ENCODE measurements around the gene TAS2R5. TPM values are rescaled to one million over a fixed set of nuclear protein-coding genes. Genes with fewer than 3 reads are reported as not detected.

Gene TAS2R5
- total RNA-seq, 1 experiment from 2014 or later, result 0.92 TPM

- Histone ChIP-seq H3K27ac (ENCODE audit: insufficient read length, low read depth, low read length) (no peak overlapping the region), H2BK5ac (ENCODE audit: insufficient read length, low read length) (no peak overlapping the region), H4K8ac (replicated peaks; ENCODE audit: insufficient read length, low read depth, low read length) (no peak overlapping the region), H2AFZ (ENCODE audit: low read length) (no peak overlapping the region), H3K56ac (ENCODE audit: insufficient read length, low read depth, low read length) (no peak overlapping the region), H2BK15ac (ENCODE audit: low read depth, low read length) (no peak overlapping the region; the same call in 1 of the 2 replicates), H4K5ac (ENCODE audit: insufficient read length, low read depth, low read length) (no peak overlapping the region), H2BK20ac (ENCODE audit: low read depth, low read length, poor library complexity, severe bottlenecking) (no peak overlapping the region), H3K79me2 (ENCODE audit: insufficient read depth, low read length) (no peaks in the 10 kb centered on the region), H3T11ph (ENCODE audit: low read length) (no peak overlapping the region), H3K18ac (ENCODE audit: insufficient read length, low read depth, low read length) (no peak overlapping the region), H3K79me1 (ENCODE audit: insufficient read depth, low read depth, low read length, poor library complexity, severe bottlenecking) (no peaks in the 10 kb centered on the region), H3K4me2 (ENCODE audit: insufficient read depth, insufficient read length, low read length) (no peak overlapping the region), H3K27me3 (ENCODE audit: insufficient read depth, low read length) (no peaks in the 10 kb centered on the region), H3K9me3 (ENCODE audit: control insufficient read depth, low read depth, low read length) (no peaks in the 10 kb centered on the region), H3K4me1 (ENCODE audit: insufficient read depth, low read length) (no peaks in the 10 kb centered on the region), H3K23ac (ENCODE audit: insufficient read length, low read depth, low read length) (no peak overlapping the region), H3K14ac (ENCODE audit: insufficient read depth, low read length) (no peak overlapping the region), H3K9ac (ENCODE audit: extremely low read depth, insufficient read length, low read length) (no peak overlapping the region), H4K20me1 (ENCODE audit: control insufficient read depth, insufficient read depth, insufficient read length) (no peaks in the 10 kb centered on the region), H2BK12ac (ENCODE audit: insufficient read length, low read depth, low read length) (no peak overlapping the region), H2AK5ac (ENCODE audit: insufficient read length, low read length) (no peak overlapping the region), H3K4ac (ENCODE audit: low read depth, low read length) (no peak overlapping the region), H3K23me2 (ENCODE audit: insufficient read length, low read depth, low read length, poor library complexity, severe bottlenecking) (no peaks in the 10 kb centered on the region), H2BK120ac (ENCODE audit: low read depth, low read length, poor library complexity, severe bottlenecking) (no peak overlapping the region), H4K91ac (ENCODE audit: insufficient read length, low read depth, low read length) (no peak overlapping the region)
- Mint-ChIP-seq H3K9me3 (no peaks in the 10 kb centered on the region; a peak in 1 of 5 replicates), H3K4me1 (no peaks in the 10 kb centered on the region), H3K27ac (no peak overlapping the region; a peak in 1 of 7 replicates), H3K36me3 (ENCODE audit: insufficient read depth in 1 of 3, low read depth in 3 of 3) (peaks cover 2 to 5% (median 4%) of the 10 kb centered on the region in 3 experiments; a peak in 4 of 7 replicates), H3K27me3 (ENCODE audit: low read depth) (no peaks in the 10 kb centered on the region), H3K4me3 (no peak overlapping the region)
- TF ChIP-seq, protein P1, sequence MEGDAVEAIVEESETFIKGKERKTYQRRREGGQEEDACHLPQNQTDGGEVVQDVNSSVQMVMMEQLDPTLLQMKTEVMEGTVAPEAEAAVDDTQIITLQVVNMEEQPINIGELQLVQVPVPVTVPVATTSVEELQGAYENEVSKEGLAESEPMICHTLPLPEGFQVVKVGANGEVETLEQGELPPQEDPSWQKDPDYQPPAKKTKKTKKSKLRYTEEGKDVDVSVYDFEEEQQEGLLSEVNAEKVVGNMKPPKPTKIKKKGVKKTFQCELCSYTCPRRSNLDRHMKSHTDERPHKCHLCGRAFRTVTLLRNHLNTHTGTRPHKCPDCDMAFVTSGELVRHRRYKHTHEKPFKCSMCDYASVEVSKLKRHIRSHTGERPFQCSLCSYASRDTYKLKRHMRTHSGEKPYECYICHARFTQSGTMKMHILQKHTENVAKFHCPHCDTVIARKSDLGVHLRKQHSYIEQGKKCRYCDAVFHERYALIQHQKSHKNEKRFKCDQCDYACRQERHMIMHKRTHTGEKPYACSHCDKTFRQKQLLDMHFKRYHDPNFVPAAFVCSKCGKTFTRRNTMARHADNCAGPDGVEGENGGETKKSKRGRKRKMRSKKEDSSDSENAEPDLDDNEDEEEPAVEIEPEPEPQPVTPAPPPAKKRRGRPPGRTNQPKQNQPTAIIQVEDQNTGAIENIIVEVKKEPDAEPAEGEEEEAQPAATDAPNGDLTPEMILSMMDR (conservative IDR thresholded peaks at IDR 0.05), result no peak
- WGBS (ENCODE audit: extremely low coverage, insufficient read length, low lambda C conversion rate), result no CpG with 5 or more reads among the region's 2 CpGs
- DNase-seq, result no peak
These were observed 2.5 kb downstream of the TAS2R5 start for GRCh38 chr7:141792526-141792925.

Data from H9 (cell line).